ENCODE results near the gene TMX1.
"Not testable (repeated sequence)": the region's sequence is repeated elsewhere in the genome, so short reads cannot be mapped to it uniquely, and the experiment has no call there.

Gene TMX1

DNA sequence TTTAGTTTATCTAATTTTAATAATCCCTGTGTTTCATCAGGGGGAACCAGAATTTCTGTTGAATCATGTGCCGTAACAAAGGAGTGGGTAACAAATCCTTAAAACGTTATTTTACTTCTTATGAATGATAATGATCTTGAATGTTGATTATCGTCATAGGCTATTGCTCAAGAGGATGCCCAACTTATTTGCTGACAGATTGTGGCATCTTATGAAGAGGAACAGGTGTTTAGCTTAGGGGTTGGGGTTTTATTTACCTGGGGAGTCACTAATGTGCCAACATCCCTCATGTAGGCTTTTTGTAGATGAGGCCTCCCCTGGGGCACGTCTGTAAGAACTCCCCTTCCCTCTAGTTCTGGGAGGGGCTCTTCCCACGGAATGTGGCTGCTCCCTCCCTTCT lies 32.4 kb upstream of the TMX1 start:
- FAIRE-seq (no peak), DNase-seq (ENCODE audit: insufficient read length, low spot score) (no peak)
- TF ChIP-seq, protein P1, sequence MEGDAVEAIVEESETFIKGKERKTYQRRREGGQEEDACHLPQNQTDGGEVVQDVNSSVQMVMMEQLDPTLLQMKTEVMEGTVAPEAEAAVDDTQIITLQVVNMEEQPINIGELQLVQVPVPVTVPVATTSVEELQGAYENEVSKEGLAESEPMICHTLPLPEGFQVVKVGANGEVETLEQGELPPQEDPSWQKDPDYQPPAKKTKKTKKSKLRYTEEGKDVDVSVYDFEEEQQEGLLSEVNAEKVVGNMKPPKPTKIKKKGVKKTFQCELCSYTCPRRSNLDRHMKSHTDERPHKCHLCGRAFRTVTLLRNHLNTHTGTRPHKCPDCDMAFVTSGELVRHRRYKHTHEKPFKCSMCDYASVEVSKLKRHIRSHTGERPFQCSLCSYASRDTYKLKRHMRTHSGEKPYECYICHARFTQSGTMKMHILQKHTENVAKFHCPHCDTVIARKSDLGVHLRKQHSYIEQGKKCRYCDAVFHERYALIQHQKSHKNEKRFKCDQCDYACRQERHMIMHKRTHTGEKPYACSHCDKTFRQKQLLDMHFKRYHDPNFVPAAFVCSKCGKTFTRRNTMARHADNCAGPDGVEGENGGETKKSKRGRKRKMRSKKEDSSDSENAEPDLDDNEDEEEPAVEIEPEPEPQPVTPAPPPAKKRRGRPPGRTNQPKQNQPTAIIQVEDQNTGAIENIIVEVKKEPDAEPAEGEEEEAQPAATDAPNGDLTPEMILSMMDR (IDR thresholded peaks at IDR 0.05; ENCODE audit: insufficient read depth, missing control alignments) = no peak

DNA sequence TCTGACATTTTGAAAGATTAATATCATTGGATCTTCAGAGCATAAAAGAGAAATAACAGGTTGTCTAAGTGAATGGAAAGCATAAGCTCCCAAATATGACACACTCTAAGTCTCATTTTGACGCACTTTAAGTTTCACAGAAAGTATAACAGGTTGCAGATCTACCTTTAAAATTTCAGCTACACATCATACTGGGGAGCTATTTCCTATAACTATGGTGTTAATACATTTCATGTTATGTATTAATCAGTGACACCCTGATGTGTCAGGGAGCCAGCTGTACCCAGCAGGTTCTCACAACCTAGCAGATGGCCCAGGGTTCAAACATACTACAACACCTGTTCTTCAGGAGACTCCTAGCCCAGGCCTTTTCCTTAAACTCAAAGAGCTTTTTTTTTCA lies 31.1 kb upstream of the TMX1 start:
- TF ChIP-seq, protein P1 (IDR thresholded peaks at IDR 0.05; ENCODE audit: insufficient read depth, missing control alignments) = no peak
- DNase-seq (ENCODE audit: insufficient read length, low spot score) (no peak), FAIRE-seq (no peak)

DNA sequence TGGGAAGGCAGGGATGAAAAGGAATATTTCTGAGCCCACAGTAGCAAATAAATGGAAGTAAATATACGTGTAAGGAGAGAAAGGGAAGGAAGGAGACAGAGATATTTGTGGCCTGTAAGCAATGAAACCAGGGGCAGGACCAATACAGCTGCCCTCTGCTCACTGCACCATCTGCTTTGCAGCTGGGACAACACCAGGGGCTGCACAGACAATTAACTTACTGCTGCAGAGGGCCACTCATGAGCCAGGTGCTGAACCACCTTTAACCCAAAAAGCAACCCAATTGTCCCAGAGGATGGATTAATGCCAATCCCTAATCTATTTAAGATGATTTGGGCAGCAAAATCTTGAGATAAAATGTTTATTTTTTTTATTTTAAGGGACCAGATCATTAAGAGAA lies 30.6 kb upstream of the TMX1 start:
- DNase-seq (ENCODE audit: insufficient read length, low spot score) (no peak), FAIRE-seq (no peak)
- TF ChIP-seq, protein P1 (IDR thresholded peaks at IDR 0.05; ENCODE audit: insufficient read depth, missing control alignments) = no peak

DNA sequence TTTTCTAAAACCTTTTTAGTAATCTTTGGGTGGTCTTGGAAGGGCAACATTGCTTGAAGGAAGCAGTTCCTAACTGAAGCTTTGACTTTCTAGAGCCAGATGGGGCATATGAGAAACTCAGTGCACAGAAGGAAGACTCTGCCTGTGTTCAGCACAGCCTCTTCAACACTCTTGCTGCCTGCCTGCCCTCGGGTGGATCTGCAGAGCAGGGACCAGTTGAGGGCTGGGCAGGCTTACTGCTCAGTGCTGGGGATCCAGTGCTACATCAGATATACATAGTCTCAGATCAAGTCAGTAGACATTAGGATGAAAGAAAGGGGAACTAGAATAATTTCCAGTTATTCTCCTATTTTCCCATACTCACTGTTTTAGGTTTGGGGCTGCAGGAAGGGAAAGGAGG lies 29.5 kb upstream of the TMX1 start:
- no peak for DNase-seq (ENCODE audit: insufficient read length, low spot score)
- TF ChIP-seq, protein P1 (IDR thresholded peaks at IDR 0.05; ENCODE audit: insufficient read depth, missing control alignments) = no peak
- no peak for FAIRE-seq

DNA sequence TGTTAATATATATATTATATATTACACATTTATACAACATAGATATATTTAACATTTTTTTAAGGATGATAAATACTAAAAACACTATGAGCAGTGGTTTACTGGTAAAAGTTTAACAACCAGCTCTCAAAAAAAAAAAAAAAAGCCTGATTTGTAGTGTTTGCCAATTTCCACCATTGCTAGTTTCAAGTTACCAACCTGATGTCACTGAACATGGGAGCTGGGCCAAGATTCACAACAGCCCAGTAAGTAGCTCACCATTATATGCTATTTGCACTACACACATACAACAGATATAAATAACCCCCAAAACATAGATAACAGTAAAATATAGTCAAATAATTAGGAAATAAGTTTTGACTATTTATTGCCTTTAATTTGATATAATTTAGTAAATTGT lies 28.9 kb upstream of the TMX1 start:
- TF ChIP-seq, protein P1 (IDR thresholded peaks at IDR 0.05; ENCODE audit: insufficient read depth, missing control alignments) = no peak
- DNase-seq (ENCODE audit: insufficient read length, low spot score) (no peak), FAIRE-seq (no peak)

DNA sequence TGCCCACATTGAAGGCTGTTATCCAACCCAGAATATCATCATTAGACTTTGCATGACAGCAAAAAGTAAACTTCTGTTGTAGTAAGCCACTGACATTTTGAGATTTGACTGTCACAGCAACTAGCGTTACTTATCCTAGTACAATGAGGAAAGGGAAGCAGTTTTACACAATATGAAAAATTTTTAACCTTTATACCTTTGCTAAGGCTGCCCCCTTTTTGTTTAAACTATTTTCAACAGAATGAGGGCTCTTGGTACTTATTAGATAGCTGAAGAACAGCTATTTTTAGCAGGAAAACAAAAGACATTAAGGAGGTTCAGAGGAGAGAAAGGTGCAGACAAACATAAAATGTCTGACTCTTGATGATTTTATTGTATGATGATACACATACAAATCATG lies 23.4 kb upstream of the TMX1 start:
- DNase-seq (ENCODE audit: insufficient read length, low spot score) = no peak
- TF ChIP-seq, protein P1 (IDR thresholded peaks at IDR 0.05; ENCODE audit: insufficient read depth, missing control alignments) = no peak
- no peak for FAIRE-seq

DNA sequence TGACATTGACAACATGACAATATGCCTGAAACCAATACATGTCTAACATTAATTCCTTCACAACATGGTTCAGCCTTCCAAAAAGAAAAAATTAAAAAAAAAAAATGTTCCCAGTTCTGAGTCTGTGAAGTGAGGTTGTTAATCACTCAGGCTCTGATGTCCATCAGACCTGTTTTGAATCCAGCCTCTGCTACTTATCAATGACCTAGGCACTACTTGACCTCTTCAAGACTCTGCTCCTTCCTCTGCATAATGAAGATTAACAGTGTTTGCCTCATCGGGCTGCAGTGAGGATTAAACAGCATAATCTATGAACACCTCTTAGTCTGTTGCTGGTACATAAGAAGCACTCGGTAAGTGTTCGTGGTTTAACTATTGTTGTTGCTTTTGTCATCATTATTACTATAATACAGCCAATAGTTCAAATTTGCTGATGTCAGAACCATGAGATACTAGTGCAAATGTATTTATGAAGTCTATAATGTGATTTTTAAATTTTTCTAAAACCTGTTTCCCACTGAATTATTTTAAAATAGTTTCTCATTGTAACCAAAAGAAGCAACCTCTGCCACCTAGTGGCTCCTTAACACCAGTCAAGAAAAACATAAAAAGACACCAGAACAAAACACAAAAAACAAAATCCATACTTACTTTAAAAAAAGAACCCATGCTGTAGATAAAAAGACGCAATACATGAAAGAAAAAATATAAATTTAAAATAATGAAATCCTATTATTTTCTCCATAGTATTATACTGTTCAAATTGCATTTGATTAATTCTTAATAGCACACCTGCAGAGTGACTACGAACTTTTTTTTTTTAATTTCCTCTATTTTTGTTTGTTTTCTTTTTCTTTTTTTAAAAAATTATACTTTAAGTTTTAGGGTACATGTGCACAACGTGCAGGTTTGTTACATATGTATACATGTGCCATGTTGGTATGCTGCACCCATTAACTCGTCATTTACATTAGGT lies 20.3 kb upstream of the TMX1 start:
- no peak for DNase-seq (ENCODE audit: insufficient read length, low spot score)
- TF ChIP-seq, protein P1 (IDR thresholded peaks at IDR 0.05; ENCODE audit: insufficient read depth, missing control alignments) = peak; percentile 85
- peak; percentile 92 for FAIRE-seq

DNA sequence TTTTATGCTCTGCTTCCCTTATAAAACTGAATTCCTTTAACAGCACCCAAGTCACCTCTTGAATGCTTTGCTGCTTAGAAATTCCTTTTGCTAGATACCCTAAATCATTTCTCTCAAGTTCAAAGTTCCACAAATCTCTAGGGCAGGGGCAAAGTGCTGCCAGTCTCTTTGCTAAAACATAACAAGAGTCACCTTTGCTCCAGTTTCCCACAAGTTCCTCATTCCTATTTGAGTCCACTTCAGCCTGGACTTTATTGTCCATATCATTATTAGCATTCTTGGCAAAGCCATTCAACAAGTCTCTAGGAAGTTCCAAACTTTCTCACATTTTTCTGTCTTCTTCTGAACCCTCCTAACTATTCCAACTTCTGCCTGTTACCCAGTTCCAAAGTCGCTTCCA lies 16.6 kb upstream of the TMX1 start:
- FAIRE-seq = not testable (repeated sequence)

More for the DNA sequence above, 16.6 kb upstream of the TMX1 start:
- DNase-seq (ENCODE audit: insufficient read length, low spot score) = not testable (repeated sequence)
